Activated CD4-positive, alpha-beta T cell treated with anti-CD3 and anti-CD28 coated beads, Interleukin-2, amount 10 ng/mL, durations not matched to agents 24 days and 14 days (primary cell): ENCODE results near the gene YTHDC2. TPM values are rescaled to one million over a fixed set of nuclear protein-coding genes. Genes with fewer than 3 reads are reported as not detected.

Experiments used
- total RNA-seq: library from RNA; stranded (reverse); gene quantifications from 2 replicates; pipeline ENCODE4 v1.2.3, GENCODE V29; 2022

Gene YTHDC2
- total RNA-seq, 1 donor from 2014 or later, result 26.0 TPM

Other genes with a start within 250 kb of the YTHDC2 start
- not detected in 2 replicates for gene TSSK1B, start 78.7 kb upstream of the YTHDC2 start, total RNA-seq
- gene MCC, start 25.2 kb upstream of the YTHDC2 start, total RNA-seq, result 1.0 and 1.1 TPM in 2 replicates